NCI-H1417 (cell line): ENCODE results near the gene ASAP2.
A peak's percentile ranks its signal among the peaks of the same experiment; 100 is the strongest.
"Not testable (repeated sequence)": the region's sequence is repeated elsewhere in the genome, so short reads cannot be mapped to it uniquely, and the experiment has no call there.

Experiments
- DNase-seq, 3 experiments: peaks; one replicate each; lab custom pipeline; 2025; lab: John Stamatoyannopoulos, UW

Gene ASAP2

DNA sequence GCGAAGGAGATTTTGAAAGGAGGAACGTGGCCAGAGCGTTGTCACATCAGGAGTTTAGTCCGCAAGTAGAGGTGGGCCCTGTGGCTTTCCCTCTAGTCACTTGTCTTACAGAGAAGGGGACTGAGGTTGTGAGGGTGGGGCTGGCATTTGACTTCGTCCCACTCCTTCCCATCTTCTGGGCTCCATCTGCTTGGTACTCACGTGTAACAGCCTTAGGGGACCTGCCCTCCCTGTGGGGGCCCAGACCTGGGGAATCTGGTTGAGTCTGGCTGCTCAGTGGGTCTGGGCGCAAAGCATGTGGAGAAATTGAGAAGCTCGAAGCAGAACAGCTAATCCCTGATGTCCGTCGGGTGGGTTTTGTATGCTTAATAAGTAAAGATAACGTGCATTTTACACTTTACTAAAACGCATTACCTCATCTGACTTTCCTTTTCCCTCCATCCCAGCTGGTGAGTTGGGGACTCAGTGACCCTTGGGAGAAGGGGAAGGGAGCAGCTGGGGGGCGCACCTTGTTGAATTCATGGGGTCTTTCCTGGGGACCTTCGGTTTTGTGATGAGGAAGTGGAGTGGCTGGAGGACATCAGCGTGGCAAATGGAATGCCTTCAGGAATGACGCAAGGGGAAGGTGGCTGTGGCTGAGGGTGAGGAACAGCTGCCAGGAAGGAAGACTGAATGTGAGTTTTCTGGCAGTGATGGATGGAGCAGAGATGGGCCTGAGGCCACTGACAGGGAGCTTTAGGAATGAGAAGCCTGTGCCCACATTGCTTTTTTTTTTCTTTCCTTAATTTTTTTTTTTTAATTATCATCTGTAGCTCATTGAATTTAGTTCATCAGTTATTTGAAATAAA lies 44.8 kb downstream of the ASAP2 start:
- DNase-seq: no peak

- DNase-seq: peak in 1 of 3 experiments; percentile 11
These were observed 45.4 kb downstream of the ASAP2 start for GRCh38 chr2:9252002-9252357.

DNA sequence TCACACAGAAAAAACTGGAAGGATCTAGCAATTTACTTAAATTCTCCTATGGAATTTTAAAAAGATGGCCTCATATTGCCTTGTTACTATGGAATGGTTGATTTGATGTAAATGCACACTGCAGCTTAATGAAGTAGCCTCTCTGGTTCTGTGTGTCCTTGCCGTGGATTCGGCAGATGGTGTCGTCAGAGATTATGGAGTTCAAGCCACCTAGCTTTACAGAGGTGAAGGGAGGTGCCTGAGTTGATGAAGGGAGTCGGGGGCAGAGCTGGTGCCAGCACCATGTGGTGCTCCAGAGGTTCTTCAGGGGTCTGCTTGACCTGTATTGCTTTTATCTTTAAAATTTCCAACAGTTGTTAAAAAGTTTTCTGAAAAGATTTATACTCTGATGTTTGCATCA lies 48.8 kb downstream of the ASAP2 start:
- DNase-seq: no peak

DNA sequence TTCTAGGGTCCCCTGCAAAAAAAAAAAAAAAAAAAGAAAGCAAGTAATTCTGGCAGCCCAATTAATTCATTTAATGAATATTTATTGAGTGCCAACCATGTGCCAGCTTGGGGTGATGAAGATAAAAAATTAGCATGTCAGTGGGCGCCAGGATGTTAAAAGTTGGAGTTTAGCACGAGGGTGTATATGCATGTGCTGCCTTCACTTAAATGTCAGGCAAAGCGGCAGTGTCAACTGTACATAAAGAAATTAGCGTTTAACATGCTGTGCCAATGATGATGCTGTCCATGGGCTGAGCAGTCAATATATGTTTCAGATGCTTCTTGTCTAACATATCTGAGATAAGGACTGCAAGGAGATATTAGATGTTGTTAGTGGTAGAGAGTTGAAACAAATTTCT lies 49.5 kb downstream of the ASAP2 start:
- no peak for DNase-seq

DNA sequence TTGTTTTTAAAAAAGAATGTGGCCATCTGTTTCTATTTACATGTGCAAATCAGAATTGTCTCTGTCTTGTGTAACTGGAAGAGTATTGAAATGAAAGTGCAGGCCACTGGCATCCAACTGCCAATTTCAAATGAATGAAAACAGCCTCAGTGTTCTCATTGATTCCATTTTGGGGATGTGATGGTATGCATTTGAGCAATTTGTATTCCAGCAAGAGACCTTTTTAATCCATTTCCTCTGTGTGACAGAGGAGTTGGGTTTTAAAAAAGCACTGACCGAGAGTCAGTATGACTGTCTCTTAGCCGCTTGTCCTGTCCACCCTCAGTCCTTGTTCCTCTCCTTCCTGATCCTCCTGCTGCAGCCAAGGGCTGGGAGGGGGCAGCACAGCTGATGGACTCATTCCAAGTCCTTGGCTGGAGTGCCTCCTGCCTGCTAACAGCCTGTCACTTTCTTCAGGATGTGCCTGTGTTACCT lies 50.0 kb downstream of the ASAP2 start:
- no peak for DNase-seq

DNA sequence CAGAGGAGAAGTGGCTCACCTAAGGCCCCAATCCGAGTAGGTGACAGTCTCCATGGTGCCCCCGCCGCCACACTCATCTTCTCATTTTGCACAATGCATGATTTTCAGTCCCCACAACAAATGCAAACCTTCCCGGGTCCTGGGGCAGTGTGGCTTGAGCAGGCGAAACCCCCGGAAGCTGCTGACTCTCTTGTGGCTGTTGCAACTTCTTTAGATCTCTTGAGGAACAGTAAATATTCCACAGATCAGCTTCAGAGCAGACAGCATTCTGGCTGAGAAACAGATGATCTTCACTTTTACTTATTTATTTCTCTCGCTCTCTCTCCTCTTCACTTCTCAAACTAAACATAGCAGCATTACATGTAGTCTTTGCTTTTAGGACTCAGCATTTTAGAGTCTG lies 51.9 kb downstream of the ASAP2 start:
- no peak for DNase-seq

DNA sequence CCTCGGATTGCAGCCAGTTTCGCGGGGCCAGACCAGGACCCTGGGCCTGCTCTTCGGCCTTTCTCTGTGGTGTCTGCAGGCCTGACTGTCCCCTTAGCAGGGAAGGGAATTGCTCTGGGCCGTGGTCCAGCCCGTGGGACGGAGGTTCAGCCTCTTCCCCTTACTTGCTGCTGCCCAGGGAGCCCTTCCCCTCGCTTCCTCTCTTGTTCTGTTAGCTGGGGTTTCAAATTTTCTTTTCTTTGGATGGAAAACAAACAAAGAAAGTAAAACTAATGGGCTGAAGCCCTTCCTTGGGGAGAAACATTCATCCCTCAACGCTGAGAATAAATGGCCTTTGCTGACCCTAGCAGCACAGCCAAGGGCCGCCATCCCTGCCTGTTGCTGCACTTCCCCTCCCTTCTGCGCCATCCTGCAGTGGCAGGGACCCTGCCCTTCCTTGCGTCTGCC lies 52.4 kb downstream of the ASAP2 start:
- no peak for DNase-seq

GRCh38 chr2:9260464-9260918 lies 53.9 kb downstream of the ASAP2 start:
- no peak for DNase-seq

DNA sequence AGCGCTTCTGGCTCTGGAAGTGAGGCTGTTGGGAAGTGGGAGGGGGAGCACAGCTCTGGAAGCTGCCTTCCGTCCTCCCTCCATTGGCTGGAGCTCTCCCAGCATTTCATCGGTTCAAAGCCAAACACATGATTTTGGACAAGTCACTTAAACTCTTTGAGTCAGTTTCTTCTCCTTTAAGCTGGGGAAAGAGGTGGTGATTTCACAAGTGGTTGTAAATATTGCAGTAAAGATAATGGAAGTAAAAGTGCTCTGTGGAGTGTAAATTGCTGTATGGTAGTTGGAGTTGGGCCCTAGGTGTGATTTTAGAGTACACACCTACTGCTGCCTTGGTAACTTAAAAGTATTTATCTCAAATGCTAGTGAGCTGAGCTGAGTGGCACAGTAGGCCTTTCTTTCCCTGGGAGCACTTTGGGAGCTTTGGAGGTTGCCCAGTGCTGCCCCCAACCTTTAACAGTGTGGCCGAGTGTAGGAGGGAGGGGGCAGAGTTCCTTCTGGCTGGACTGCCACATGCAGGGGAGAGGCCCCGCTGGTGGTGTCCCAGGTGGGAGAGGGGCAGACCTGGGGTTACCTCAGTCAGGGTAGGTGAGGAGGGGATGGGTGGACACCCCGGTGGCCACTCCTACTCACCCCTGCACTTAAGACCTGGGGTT lies 54.7 kb downstream of the ASAP2 start:
- no peak for DNase-seq

- no peak for DNase-seq
These were observed 56.1 kb downstream of the ASAP2 start for GRCh38 chr2:9262671-9263171.

DNA sequence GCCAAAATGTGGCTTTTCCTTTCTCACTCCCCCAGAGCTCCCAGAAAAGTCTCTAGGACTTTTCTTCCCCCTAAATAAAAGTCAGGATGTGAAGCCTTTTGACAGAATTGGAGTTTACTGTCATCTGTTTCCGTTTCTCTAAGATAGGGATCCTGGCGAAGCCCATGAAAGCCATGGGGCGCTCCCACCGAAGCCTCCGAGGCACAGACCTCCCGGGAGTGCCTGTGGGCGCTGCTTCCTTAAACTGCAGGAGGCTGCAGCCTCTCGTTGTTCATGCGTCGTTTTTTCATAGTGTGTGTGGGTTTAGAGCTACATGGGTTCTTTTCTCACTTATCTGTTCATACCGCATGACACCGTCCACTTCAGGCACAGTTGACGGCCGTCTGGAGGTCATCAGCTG lies 56.8 kb downstream of the ASAP2 start:
- no peak for DNase-seq

- no peak for DNase-seq
These were observed 57.7 kb downstream of the ASAP2 start for GRCh38 chr2:9264301-9264700.

GRCh38 chr2:9266711-9267110 lies 60.1 kb downstream of the ASAP2 start:
- no peak for DNase-seq

DNA sequence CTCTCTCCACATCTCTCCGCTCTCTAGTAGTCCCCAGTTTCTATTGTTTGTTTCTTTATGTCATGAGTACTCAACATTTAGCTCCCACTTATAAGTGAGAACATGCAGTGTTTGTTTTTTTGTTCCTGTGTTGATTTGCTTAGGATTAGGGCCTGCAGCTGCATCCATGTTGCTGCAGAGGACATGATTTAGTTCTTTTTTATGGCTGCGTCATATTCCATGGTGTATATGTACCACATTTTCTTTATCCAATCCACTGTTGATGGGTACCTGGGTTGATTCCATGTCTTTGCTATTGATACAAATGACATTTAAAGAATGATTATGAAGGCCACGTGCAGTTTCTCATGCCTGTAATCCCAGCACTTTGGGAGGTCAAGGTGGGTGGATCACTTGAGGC lies 60.7 kb downstream of the ASAP2 start:
- not testable (repeated sequence) for DNase-seq

DNA sequence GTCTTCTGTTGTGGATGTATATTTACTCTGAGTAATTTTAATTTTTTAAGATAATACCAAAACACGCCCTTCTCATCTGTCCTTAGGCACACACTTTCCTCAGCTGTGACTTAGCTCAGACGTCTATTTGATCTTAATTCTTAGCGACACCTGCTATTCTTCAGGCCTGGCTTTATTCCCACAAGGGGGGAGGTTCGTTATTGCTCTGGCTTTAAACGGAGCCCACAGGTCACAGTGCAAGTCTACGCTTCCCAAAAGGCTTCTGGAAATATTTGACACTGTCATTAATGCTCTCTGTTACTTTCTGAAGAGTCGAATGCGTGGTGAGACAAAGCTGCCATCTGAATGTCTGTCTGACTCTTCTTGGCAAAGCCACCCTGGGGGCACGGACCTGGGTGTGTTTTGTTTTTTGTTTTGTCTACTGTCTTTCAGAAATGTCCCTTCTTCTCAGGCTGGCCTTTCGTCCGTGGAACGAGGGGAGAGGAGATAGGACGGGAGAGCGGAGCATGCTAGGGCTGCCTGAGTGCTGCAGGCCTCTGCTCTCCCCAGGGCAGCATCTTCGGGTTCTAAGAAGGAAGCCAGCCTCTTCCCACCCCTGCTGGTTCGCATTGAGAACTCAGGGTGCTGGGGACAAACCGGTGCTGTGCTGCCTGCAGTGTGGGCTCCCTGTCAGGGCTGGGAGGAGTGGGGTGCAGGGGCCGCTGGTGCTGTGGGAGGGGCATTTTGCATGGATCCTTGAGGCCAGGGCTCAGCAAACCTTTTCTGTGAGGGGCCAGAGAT lies 61.9 kb downstream of the ASAP2 start:
- no peak for DNase-seq

- no peak for DNase-seq
These were observed 62.7 kb downstream of the ASAP2 start for GRCh38 chr2:9269295-9269694.

- no peak for DNase-seq
These were observed 63.2 kb downstream of the ASAP2 start for GRCh38 chr2:9269695-9270360.

DNA sequence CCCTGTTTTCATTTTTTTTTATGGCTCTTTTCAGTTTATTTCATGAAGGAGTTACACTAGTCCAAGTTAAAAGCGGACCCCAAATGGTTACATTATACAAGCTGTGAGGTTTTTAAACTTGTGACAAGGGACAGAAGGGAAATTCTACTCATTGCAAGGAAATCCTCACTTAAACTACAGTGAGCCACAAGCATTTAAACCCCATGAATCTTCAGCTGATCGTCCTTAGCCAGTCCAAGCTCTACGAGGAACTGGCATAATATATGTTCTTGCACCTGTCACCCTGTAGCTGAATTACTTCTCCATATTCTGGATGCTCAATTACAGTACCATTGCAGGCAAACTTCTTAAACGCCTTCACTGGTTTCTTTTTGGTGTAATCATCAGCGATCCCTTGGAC lies 64.5 kb downstream of the ASAP2 start:
- DNase-seq: no peak

DNA sequence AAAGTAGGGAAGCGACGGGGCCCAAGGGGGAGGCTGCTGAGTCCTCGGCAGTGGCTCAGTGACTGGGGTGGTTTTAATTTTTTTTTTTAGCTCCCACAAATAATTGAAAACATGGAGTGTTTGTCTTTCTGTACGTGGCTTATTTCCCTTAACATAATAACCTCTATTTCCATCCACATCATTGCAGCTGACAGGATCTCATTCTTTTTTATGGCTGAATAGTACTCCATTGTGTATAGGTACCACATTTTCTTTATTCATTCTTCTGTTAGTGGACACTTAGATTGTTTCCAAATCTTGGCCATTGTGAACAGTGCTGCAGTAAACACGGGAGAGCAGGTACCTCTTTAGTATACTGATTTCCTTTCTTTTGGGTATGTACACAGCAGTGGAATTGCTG lies 65.1 kb downstream of the ASAP2 start:
- no peak for DNase-seq

GRCh38 chr2:9273486-9274130 lies 67.0 kb downstream of the ASAP2 start:
- DNase-seq: no peak

GRCh38 chr2:9274701-9275343 lies 68.2 kb downstream of the ASAP2 start:
- no peak for DNase-seq
